Omental fat pad (tissue), 4 donors: ENCODE results near the gene CDYL. TPM values are rescaled to one million over a fixed set of nuclear protein-coding genes. Genes with fewer than 3 reads are reported as not detected.
A peak's percentile ranks its signal among the peaks of the same experiment; 100 is the strongest.

ENCODE experiments used
- ATAC-seq: fragments of 150-250 bp; one replicate; pipeline ENCODE4 v1.9.1; 2016; ENCODE audit warnings: mild to moderate bottlenecking, moderate library complexity; ENCODE audit not compliant: low FRiP score
- DNase-seq: peaks from one replicate; pipeline ENCODE4 v3.0.0-alpha.2; 2019; ENCODE audit warnings: low spot score
- total RNA-seq, 4 donors: library from RNA; depleted of rRNA; stranded (reverse); fragments of >200 nt; gene quantifications; one replicate each; pipeline ENCODE4 v1.1.0, GENCODE V29; 2016
- TF ChIP-seq, protein P1 (sequence below), 3 donors: fragments of 450-650 bp; IDR thresholded peaks; one replicate each; pipeline ENCODE4 v1.5.1; 2016 to 2017; ENCODE audit warnings: antibody characterized with exemption in 3 of 3, mild to moderate bottlenecking in 3 of 3, moderate library complexity in 2 of 3

CDYL gene
- total RNA-seq, 4 donors from 2014 or later: 32.2 to 34.5 (median 33.0) TPM

DNA sequence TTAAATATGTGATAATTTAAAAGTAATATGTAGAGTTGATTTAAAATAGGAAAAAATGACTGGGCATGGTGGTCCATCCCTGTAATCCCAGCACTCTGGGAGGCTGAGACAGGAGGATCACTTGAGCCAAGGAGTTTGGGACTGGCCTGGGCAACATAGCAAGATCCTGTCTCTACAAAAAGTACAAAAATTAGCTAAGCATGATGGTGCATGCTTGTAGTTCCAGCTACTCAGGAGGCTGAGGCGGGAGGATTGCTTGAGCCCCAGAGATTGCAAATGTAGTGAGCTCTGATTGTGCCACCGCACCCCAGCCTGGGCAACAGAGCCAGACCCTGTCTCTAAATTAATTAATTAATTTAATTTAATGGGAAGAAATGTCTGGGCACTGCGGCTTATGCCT lies 44.2 kb upstream of the CDYL start:
- TF ChIP-seq, protein P1, sequence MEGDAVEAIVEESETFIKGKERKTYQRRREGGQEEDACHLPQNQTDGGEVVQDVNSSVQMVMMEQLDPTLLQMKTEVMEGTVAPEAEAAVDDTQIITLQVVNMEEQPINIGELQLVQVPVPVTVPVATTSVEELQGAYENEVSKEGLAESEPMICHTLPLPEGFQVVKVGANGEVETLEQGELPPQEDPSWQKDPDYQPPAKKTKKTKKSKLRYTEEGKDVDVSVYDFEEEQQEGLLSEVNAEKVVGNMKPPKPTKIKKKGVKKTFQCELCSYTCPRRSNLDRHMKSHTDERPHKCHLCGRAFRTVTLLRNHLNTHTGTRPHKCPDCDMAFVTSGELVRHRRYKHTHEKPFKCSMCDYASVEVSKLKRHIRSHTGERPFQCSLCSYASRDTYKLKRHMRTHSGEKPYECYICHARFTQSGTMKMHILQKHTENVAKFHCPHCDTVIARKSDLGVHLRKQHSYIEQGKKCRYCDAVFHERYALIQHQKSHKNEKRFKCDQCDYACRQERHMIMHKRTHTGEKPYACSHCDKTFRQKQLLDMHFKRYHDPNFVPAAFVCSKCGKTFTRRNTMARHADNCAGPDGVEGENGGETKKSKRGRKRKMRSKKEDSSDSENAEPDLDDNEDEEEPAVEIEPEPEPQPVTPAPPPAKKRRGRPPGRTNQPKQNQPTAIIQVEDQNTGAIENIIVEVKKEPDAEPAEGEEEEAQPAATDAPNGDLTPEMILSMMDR (IDR thresholded peaks at IDR 0.05): no peak
- no peak for DNase-seq
- ATAC-seq: no peak

DNA sequence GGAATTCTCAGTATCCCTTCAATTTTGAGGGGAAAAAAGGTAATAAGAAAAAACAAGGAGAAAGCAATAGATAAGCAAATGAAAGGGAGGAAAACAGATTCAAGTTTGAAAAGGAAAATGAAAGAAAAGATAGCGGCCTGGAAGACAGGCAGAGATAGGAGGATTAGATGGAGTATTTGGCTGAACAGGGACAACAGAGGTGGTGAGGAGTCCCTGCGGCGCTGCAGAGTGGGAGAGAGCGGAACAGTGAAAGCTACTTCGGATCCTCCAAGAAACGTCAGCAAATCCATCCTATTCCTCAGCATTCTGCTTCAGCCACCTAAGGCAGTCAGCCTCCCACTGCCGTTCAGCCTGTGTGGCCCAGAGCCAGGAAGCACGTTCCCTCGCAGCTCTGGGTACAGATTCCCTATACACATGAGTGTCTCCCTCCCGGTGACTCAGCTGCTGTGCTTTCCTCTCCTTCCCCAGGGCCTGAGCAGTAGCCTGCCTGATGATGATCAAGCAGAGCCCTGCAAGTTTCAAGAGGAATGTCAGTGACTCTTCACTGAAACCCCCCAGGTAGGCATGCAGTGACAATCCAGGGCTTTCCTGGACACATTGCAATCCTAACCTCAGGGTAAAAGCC lies 43.4 kb upstream of the CDYL start:
- ATAC-seq: peak; percentile 95
- DNase-seq: no peak

DNA sequence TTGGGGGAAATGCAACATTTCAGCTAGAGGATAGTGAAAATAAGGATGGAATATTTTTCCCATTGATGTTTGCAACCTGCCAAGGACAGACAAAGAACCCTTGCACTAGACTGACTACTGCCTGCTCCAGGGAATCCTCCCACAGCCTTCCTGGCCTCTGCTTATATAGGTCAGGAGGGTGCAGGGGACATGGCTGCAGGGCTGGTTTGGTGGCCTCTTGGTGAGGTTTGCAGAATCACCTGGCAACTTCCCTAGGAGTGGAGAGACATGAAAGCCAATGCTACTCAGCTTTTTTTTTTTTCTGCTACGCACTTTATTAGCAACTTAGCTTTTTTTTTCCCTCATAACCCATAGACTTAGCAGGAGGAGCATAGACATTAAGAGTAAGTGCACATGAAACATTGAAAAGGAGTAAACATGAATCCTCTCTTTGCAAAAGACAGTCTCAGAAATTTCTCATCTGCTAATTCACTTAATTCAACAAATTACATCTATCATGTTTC lies 39.8 kb upstream of the CDYL start:
- DNase-seq (no peak), ATAC-seq (no peak)
- TF ChIP-seq, protein P1 (IDR thresholded peaks at IDR 0.05): no peak

More for the DNA sequence above, 43.4 kb upstream of the CDYL start:
- TF ChIP-seq, protein P1 (IDR thresholded peaks at IDR 0.05): no peak

DNA sequence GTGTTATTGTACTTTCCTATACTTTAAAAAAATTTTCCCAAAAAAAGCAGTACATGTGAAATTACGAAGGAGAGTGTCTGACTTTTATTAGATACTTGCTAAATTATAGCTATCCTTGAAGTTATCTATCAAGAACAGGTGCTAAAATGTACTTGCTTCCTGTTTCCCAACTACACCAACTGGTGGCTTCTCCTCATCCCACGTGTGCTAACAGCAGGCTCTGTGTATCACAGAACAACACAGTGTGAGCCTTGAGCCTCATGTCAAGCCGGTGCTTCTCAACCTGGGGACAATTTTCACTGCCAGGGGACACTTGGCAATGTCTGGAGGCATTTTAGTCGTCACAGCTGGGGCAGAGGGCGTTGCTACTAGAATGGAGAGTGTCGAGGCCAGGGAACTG lies 36.2 kb upstream of the CDYL start:
- ATAC-seq (no peak), DNase-seq (no peak)
- TF ChIP-seq, protein P1 (IDR thresholded peaks at IDR 0.05): no peak

DNA sequence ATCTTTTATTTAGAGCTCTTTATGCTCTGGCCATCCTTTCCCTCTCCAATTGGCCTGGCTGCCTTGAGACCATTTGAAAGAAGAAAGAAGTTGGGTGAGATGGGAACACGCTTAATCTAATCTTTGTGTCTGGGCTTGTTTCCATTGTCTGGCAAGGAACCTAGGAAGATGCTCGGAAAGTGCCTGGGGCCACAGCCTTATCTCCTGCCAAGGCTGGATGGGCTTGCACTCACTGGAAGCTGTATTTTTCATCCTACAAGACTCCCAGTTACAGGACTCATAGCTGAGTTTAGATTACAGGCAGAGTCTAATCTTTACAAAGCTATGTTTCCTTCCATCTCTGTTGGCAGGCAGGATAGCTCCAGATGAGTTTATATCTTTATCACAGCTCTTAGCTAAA lies 33.1 kb upstream of the CDYL start:
- TF ChIP-seq, protein P1 (IDR thresholded peaks at IDR 0.05): no peak
- ATAC-seq: no peak
- no peak for DNase-seq

DNA sequence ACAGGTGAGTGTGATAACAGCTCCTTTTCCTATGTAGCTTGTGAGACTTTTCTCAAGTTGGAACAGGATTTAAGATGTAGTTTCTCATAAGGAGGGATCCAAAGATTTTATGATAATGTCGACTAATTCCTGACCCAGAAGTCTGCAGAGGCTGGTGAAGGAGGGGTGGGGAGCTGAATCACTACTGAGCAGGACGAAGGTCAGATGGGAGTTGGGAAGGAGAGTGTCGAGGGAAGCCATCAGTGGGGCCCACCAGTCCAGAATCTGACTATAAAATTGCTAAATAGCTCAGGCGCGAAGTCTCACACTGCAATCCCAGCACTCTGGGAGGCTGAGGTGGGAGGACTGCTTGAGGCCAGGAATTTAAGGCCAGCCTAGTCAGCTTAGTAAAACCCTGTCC lies 32.3 kb upstream of the CDYL start:
- no peak for DNase-seq
- TF ChIP-seq, protein P1 (IDR thresholded peaks at IDR 0.05): no peak
- no peak for ATAC-seq

DNA sequence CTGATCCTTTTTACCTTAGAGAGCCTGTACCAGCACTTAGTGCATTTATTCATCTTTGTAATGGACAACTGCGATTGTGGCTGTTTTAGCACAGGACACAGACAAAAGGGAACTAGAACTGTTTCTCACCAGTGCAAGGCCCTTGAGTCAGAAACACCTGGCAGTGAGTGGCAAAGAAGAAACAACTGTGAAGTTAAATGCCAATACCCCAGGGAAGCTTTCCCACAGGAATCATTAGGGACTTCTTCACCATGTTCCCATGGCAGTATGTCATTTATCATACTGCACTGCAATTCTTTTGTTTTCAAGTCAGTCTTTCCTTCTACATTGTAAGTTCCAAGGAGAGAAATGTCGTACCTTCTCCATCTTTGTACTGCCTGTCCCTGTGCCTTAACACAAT lies 28.6 kb upstream of the CDYL start:
- ATAC-seq: no peak

More for the DNA sequence above, 28.6 kb upstream of the CDYL start:
- TF ChIP-seq, protein P1 (IDR thresholded peaks at IDR 0.05): no peak
- no peak for DNase-seq
